ENCODE results near the gene CERKL.
"Not testable (repeated sequence)": the region's sequence is repeated elsewhere in the genome, so short reads cannot be mapped to it uniquely, and the experiment has no call there.

The CERKL gene

GRCh38 chr2:181656450-181657291 is at the start of gene CERKL:
Gene CERKL (minus strand): TSS chr2:181657105. CDS start chr2:181657006, 99 bp downstream.
- H3K27ac ChIP-seq: no peak within 1 kb of the TSS
- no peak for DNase-seq (ENCODE audit: low read depth, low spot score)

DNA sequence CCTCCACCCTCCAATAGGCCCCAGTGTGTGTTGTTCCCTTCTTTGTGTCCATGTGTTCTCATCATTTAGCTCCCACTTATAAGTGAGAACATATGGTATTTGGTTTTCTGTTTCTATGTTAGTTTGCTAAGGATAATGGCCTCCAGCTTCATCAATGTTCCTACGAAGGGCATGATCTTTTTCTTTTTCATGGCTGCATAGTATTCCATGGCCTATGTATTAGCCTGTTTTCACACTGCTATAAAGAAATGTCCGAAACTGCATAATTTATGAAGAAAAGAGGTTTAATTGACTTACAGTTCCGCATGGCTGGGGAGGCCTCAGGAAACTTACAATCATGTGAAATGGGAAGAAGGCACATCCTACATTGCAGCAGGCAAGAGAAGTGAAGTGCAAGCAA is 45.6 kb upstream of the CERKL start:
- not testable (repeated sequence) for H3K27ac ChIP-seq; DNase-seq (ENCODE audit: low read depth, low spot score)

DNA sequence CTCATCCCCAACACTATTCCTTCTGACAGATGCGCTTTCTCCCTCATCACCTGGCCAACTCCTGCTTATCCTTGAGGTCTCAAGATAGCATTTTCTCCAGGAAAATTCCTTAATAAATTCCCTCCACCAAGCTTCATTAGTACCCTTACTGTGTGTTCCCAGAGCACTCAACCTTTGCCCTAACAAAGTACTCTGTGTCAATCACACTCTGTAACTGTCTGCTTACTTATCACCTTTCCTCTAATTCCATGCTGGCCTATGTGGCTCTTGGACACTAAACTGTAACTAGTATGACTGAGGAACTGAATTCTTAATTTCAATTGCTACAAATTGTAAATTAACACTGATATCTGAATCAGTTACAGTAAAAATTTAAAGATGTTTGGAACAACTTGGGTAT is 41.3 kb upstream of the CERKL start:
- DNase-seq (ENCODE audit: low read depth, low spot score): no peak
- H3K27ac ChIP-seq: no peak overlapping the region

DNA sequence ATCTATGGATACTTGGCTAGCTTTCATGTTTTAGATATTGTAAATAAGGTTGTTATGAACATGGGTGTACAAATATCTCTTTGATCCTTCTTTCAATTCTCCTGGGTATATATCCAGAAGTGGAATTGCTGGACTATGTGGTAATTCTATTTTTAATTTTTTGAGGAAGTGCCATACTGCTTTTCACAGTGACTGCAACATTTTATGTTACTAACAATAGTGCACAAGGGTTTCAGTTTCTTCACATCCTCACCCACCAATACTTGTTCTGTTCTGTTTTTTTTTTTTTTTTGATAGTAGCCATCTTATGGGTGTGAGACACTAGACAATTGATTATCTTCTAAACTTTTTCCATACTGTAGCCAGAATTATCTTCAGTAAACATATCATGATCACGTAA is 40.7 kb upstream of the CERKL start:
- H3K27ac ChIP-seq: no peak overlapping the region
- DNase-seq (ENCODE audit: low read depth, low spot score): no peak

GRCh38 chr2:181697126-181697525 is 40.2 kb upstream of the CERKL start:
- DNase-seq (ENCODE audit: low read depth, low spot score): no peak

DNA sequence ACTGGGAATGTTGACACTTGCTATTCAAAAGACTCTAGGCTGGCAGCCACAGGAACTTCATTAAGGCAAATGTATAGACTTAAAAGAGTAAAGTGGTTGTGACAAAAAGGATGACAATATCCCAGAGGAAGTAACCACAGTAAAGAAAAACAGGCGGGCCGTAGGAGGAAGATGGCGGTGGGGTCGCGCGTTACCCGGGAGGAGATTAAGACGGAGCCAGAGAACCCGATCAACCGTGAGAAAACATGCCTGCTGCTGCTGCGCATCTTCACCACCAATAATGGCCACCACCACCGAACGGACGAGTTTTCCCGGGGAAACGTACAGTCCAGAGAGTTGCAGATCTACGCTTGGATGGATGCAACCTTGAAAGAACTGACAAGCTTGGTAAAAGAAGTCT is 37.4 kb upstream of the CERKL start:
- no peak overlapping the region for H3K27ac ChIP-seq
- no peak for DNase-seq (ENCODE audit: low read depth, low spot score)

More at GRCh38 chr2:181697126-181697525, 40.2 kb upstream of the CERKL start:
- H3K27ac ChIP-seq: no peak overlapping the region

DNA sequence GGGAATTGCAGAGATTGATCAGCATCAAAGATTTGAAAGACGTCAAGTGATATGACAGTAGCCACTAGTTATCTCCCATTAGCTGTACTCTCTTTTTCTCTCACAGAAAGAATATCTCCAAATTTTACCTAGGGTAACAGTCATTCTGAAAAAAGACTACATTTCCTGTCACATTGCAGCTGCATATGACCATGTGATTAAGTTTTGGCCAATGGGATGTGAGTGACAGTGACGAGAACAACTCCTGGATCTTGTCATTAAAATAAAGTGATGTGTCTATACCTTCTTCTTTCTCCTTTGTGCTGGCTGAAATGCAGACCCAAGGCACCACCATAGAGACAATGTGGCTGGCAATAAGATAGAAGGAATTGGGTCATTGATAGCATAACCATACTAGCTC is 34.0 kb upstream of the CERKL start:
- DNase-seq (ENCODE audit: low read depth, low spot score): no peak
- no peak overlapping the region for H3K27ac ChIP-seq

DNA sequence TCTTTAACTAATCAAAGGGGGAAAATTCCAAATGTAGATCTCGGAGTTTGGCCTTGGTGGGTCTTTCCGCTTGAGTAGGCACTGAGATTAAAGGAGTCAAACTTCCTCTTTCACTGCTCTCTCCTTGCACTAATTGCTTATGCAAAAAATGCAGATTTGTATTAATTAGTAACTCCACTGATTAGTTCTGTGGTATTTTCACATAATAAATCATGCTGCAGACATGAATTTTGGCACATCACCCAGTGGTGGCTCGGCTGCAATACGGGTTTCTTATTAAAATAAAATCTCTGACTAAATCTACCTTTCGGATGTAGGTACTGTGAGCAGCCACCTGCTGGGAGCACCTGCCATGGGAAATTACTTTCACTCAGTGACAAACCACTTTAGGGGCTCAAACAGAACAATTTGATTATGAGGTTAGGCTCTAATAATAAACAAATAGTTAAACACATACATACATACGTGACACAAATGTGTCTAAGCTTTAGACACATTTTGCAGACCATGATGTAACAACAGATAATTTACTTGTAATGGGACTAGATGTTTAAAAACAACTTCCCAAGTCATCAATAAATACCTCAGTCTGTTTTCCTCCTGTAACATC is 29.8 kb upstream of the CERKL start:
- H3K27ac ChIP-seq: no peak overlapping the region
- DNase-seq (ENCODE audit: low read depth, low spot score): no peak

DNA sequence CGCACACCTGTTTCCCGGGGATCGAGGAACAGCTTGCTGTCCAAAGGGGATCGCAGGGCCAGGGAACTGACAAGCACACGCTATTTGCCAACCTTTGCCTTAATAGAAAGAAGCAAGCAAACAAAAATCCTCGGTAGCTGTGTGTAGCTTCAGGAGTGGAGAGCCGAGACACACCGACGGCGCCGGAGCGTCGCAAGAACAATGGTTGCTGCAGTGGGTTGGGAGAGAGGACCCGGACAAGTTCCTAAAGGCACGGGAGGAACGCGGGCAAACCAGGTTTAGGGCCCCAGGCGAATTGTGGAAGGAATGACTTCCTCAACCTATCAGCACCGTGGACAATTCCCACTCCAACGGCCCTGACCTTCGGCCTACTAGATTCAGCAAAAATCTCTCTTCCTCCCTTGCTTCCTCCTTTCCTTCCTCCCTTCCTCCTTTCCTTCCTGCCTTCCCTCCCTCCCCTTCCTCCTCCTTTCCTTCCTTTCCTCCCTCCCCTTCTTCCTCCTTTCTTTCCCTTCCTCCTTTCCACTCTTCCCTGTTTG is 28.3 kb upstream of the CERKL start:
- H3K27ac ChIP-seq: no peak overlapping the region
- DNase-seq (ENCODE audit: low read depth, low spot score): no peak

DNA sequence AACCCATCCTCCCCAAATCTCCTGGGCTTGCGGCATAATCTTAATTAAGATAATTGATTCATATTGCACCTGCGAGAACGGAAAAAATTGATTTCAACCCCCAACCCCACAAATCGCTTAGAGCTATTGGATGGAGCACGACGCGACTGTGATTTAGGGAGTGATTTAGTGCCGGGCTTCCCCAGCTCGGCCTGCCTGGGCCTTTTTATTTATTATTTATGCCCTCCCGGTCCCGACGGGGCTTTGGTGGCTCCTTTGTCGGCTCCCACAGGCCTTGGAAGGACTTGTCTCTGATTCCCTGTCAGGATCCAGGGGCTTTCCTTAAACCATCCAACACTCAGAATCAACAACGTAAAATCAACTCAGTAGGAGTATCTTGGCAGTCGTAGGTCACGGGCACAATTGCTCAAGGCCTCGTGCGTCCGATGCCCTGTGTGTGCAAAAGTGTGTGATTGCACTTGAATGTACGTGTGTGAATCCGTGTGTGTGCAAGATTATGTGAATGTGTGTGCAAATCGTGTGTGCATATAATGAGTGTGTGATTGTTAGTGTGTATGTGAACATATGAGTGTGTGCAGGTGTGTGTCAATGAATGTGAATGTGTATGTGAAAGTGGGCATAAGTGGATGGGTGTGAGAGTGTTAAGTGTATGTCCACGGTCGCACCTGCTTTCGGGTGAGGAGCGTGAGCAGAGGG is 27.7 kb upstream of the CERKL start:
- no peak for DNase-seq (ENCODE audit: low read depth, low spot score)
- no peak overlapping the region for H3K27ac ChIP-seq

- no peak for DNase-seq (ENCODE audit: low read depth, low spot score)
These were observed 26.9 kb upstream of the CERKL start for GRCh38 chr2:181683518-181684453.

DNA sequence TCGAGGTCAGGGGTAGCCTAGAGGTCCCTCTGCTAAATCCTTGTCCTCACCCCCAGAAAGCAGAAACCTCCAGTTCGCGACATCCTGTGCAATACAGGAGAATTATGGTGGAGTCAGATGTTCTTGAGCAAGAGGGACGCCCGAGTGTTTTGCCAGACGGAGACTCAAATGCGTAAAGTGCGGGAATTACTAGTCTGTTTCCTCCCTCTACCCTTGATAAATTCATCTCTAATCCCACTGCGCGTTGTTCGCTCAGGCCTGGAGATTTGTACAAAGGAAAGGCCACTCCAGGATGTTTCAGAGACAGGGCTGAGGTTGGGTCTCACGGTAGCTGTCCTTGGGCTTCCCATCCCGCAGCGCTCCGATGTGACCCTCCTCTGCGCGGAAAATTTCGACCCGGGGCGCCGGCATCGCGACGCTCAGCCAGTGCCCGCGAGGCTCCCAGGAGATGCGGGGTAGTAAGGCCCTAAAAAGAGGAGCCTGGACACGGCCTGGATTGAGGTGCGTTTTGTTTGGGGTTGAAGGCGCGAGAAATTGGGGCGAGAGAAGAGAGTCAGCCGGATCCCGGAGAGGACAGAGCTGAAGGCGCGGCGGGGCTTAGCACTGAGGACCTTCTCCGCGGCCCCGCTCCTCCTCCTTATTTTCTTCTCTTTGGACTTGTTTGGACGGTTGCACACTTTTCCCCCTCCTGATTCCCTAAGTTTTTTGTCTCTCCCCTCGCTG is 26.1 kb upstream of the CERKL start:
- DNase-seq (ENCODE audit: low read depth, low spot score): no peak
- no peak overlapping the region for H3K27ac ChIP-seq

More at GRCh38 chr2:181683518-181684453, 26.9 kb upstream of the CERKL start:
- no peak overlapping the region for H3K27ac ChIP-seq

DNA sequence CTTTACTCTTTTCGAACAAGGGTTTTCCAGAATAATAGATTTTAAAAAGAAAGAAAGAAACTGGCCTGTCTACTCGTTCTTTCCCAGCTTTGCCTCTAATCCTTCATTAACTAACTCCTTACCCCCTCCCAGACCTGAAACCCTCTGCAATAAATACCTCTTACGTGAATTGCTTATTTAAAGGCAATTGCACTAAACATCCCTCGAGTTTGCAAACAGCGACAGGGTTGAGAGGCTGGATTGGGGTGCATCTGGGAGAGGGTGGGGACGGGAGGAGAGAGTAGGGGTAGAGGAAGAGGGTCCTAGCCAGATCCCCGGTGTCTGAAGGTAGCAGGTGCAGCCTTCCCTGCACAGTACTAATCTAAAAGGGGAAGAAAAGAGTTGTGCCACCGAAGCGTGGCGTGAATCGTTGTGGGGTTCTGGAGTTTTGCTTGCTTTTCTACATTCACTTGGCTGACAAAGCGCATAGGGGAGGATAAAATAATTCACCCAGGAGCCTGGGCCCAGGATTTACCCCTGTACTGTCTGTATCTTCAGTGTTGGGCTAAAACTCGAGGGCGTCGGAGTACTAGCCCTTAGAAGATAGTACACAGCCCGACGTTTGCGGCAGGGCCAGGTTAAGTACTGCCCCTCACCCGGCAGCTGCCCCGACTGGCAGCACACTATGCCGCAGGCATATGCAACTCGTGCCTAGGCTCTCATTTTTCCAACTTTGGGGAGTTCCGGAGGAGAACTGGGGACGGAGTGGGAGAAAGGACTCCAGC is 25.3 kb upstream of the CERKL start:
- no peak for DNase-seq (ENCODE audit: low read depth, low spot score)
- H3K27ac ChIP-seq: no peak overlapping the region

DNA sequence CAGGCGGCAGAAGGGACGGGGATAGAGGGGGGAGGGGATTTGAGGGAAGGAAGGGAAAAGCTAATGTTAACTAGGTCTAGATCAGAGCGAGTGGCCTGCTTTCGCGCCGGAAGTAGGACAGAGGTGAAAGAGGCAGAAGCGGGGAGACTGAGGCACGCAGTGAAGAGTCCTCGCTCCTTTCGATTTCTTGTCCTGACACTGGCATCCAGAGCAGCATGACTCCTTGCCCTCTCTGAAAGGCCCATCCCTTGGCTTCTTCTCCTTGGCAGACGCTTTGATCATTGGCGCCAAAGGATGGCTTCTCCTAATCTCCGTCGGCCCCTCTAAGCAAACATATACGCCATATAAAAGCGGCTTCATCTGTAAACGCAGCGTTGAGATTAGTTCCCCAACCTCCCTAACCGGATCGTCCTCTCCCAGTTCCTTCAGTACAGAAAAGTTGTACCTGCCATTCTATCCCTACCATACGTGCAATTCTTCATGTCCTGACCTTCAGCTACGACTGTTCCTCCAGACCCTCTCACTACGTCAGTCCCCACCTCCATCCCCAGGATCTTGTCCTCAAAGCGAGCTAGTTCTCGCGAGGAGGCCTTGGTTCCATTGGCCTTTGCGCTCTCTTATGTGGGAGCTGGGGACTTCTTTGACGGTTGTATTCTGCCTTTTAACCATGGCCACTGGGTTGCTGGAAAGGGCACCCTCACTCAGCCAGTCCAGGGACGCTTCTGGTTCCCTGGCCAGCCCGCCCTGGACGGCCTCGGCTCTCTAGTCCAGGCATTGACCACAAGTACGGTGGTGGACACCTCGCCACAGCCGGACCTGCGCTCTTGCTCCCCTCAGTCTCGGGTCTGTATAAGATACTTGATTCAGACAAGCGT is 24.3 kb upstream of the CERKL start:
- DNase-seq (ENCODE audit: low read depth, low spot score): no peak
- no peak overlapping the region for H3K27ac ChIP-seq

GRCh38 chr2:181680055-181680936 is 23.4 kb upstream of the CERKL start, which contains the start of gene NEUROD1:
Gene NEUROD1 (minus strand): TSS chr2:181680517. CDS start chr2:181678860, 1,657 bp downstream.
- H3K27ac ChIP-seq: no peak within 1 kb of the TSS
- DNase-seq (ENCODE audit: low read depth, low spot score): no peak

GRCh38 chr2:181679544-181679979 is 22.7 kb upstream of the CERKL start:
- H3K27ac ChIP-seq: no peak overlapping the region
- no peak for DNase-seq (ENCODE audit: low read depth, low spot score)
